GM23248 (cell line): ENCODE measurements around the gene FOXB1. TPM values are rescaled to one million over a fixed set of nuclear protein-coding genes. Genes with fewer than 3 reads are reported as not detected.
A peak's percentile ranks its signal among the peaks of the same experiment; 100 is the strongest.

Experiments used
- DNase-seq: peaks from one replicate; pipeline ENCODE4 v3.0.0-alpha.2; 2015
- H2AFZ ChIP-seq: fragments of 200-600 bp; sonication (generic); 2 replicates; pipeline ENCODE4 v1.6.1; 2016; ENCODE audit warnings: antibody characterized with exemption
- H3F3A ChIP-seq: fragments of 200-600 bp; sonication (generic); 2 replicates; pipeline ENCODE4 v1.6.1; 2016; ENCODE audit warnings: mild to moderate bottlenecking, antibody characterized with exemption, mixed run types; ENCODE audit not compliant: insufficient read depth
- H3K27ac ChIP-seq: fragments of 200-600 bp; sonication (generic); 2 replicates; pipeline ENCODE4 v1.5.1; 2016; ENCODE audit warnings: mild to moderate bottlenecking
- H3K27me3 ChIP-seq: fragments of 200-600 bp; sonication (generic); replicated peaks from 2 replicates; pipeline ENCODE4 v1.6.1; 2016; ENCODE audit warnings: mild to moderate bottlenecking; ENCODE audit not compliant: insufficient read depth
- H3K36me3 ChIP-seq: fragments of 200-600 bp; sonication (generic); 2 replicates; pipeline ENCODE4 v1.6.1; 2016; ENCODE audit warnings: low read depth, mild to moderate bottlenecking
- H3K4me1 ChIP-seq: fragments of 200-600 bp; sonication (generic); 2 replicates; pipeline ENCODE4 v1.6.1; 2016; ENCODE audit warnings: mild to moderate bottlenecking; ENCODE audit not compliant: insufficient read depth
- H3K4me2 ChIP-seq: fragments of 200-600 bp; sonication (generic); one replicate; pipeline ENCODE4 v1.6.1; 2016; ENCODE audit warnings: mild to moderate bottlenecking; ENCODE audit not compliant: unreplicated experiment
- H3K4me3 ChIP-seq: fragments of 200-600 bp; sonication (generic); 2 replicates; pipeline ENCODE4 v1.5.1; 2016; ENCODE audit warnings: mild to moderate bottlenecking
- H3K79me2 ChIP-seq: fragments of 200-600 bp; sonication (generic); 2 replicates; pipeline ENCODE4 v1.6.1; 2016; ENCODE audit warnings: mild to moderate bottlenecking; ENCODE audit not compliant: insufficient read depth
- H3K9ac ChIP-seq: fragments of 200-600 bp; sonication (generic); 2 replicates; pipeline ENCODE4 v1.6.1; 2016; ENCODE audit warnings: mild to moderate bottlenecking
- H3K9me2 ChIP-seq: fragments of 200-600 bp; sonication (generic); 2 replicates; pipeline ENCODE4 v1.6.1; 2016; ENCODE audit warnings: mixed run types, mild to moderate bottlenecking, moderate library complexity; ENCODE audit not compliant: insufficient read depth
- H3K9me3 ChIP-seq: fragments of 200-600 bp; sonication (generic); one replicate; pipeline ENCODE4 v1.6.1; 2017; ENCODE audit warnings: low read depth
- H4K20me1 ChIP-seq: fragments of 200-600 bp; sonication (generic); 2 replicates; pipeline ENCODE4 v1.6.0; 2016; ENCODE audit not compliant: insufficient read depth
- EZH2 ChIP-seq: fragments of 200-600 bp; sonication (generic); IDR thresholded peaks from 2 replicates; pipeline ENCODE4 v1.6.1; 2018; ENCODE audit warnings: antibody characterized with exemption, mild to moderate bottlenecking; ENCODE audit not compliant: insufficient read depth, poor library complexity, severe bottlenecking
- EZH2phosphoT487 ChIP-seq: fragments of 200-600 bp; sonication (generic); IDR thresholded peaks from 2 replicates; pipeline ENCODE4 v1.6.1; 2018; ENCODE audit warnings: antibody characterized with exemption, moderate library complexity, mild to moderate bottlenecking, low read depth; ENCODE audit not compliant: insufficient read depth
- WGBS, 2 experiments: methylation state at CpG; one replicate each; pipeline ENCODE4 v1.1.6; 2015 to 2017; ENCODE audit warnings: low lambda C conversion rate in 2 of 2, low coverage in 1 of 2; ENCODE audit errors: missing lambda C conversion rate in 2 of 2; 5-methylcytosine and 5-hydroxymethylcytosine counted together
- in situ Hi-C: fragments of 300-500 bp; cut with MboI; formaldehyde crosslinking; loops from 2 replicates; pipeline ENCODE4 v1.15.0; 2020
- polyA plus RNA-seq: library from polyadenylated mRNA; unstranded; fragments of >200 nt; fragmentation: Nextera tagmentation; extraction: Ambion mirVana; gene quantifications from 2 replicates; pipeline ENCODE4 v1.2.1, GENCODE V29; 2016
- total RNA-seq: library from RNA; depleted of rRNA; stranded (reverse); fragments of >200 nt; shearing (Covaris generic); gene quantifications from 2 replicates; pipeline ENCODE4 v1.2.3, GENCODE V29; 2014; rRNA removed

FOXB1 gene
- total RNA-seq (not detected in 2 replicates), polyA plus RNA-seq (not detected in 2 replicates)

- H3F3A ChIP-seq: no peaks in the 10 kb centered on the region
- no peak within 1 kb of the TSS for H3K27ac ChIP-seq
- DNase-seq: no peak
- in situ Hi-C loops: no loop called here
- H3K4me1 ChIP-seq: no peaks in the 10 kb centered on the region
- peaks cover 97% of the 10 kb centered on the region for H3K27me3 ChIP-seq
- H3K79me2 ChIP-seq: no peaks in the 10 kb centered on the region
- no peaks in the 10 kb centered on the region for H3K9me2 ChIP-seq
- H3K4me3 ChIP-seq: no peak within 1 kb of the TSS
- WGBS, 2 experiments: 12 to 14% methylated on average over 55 to 80 of the region's 84 CpGs
- no peak within 1 kb of the TSS for H3K9ac ChIP-seq
- TF ChIP-seq EZH2 (peak; percentile 59), EZH2phosphoT487 (no peak)
- H3K9me3 ChIP-seq: no peaks in the 10 kb centered on the region
- no peaks in the 10 kb centered on the region for H4K20me1 ChIP-seq
- no peak within 1 kb of the TSS for H2AFZ ChIP-seq
- no peak within 1 kb of the TSS for H3K4me2 ChIP-seq
- H3K36me3 ChIP-seq: no peaks in the 10 kb centered on the region
Observed at GRCh38 chr15:60004009-60004845, at the start of gene FOXB1. TSS of gene FOXB1 (plus strand) at chr15:60004311. CDS start at chr15:60004964, 653 bp downstream.

GRCh38 chr15:59958288-59958687 is 45.8 kb upstream of the FOXB1 start:
- H3K79me2 ChIP-seq: no peaks in the 10 kb centered on the region
- no peaks in the 10 kb centered on the region for H3K9me2 ChIP-seq
- in situ Hi-C loops: no loop called here
- H3K36me3 ChIP-seq: no peaks in the 10 kb centered on the region
- H3K27ac ChIP-seq: no peak overlapping the region
- no peak overlapping the region for H3K9ac ChIP-seq
- TF ChIP-seq EZH2phosphoT487 (no peak), EZH2 (no peak)
- no peaks in the 10 kb centered on the region for H4K20me1 ChIP-seq
- H3F3A ChIP-seq: no peaks in the 10 kb centered on the region
- DNase-seq: no peak
- no peak overlapping the region for H3K4me2 ChIP-seq
- H3K27me3 ChIP-seq: no peaks in the 10 kb centered on the region
- no peak overlapping the region for H2AFZ ChIP-seq
- no peaks in the 10 kb centered on the region for H3K9me3 ChIP-seq
- H3K4me3 ChIP-seq: no peak overlapping the region
- no peaks in the 10 kb centered on the region for H3K4me1 ChIP-seq

- Histone ChIP-seq H3K4me1 (no peaks in the 10 kb centered on the region), H3K4me3 (no peak overlapping the region), H3K9me3 (no peaks in the 10 kb centered on the region), H3K27me3 (no peaks in the 10 kb centered on the region), H3K9me2 (no peaks in the 10 kb centered on the region), H3K79me2 (no peaks in the 10 kb centered on the region), H4K20me1 (no peaks in the 10 kb centered on the region), H2AFZ (no peak overlapping the region), H3K9ac (no peak overlapping the region), H3K36me3 (no peaks in the 10 kb centered on the region), H3K27ac (no peak overlapping the region), H3F3A (no peaks in the 10 kb centered on the region), H3K4me2 (no peak overlapping the region)
- no peak for TF ChIP-seq EZH2phosphoT487
- no peak for TF ChIP-seq EZH2
- no peak for DNase-seq
- in situ Hi-C loops: no loop called here
Observed at GRCh38 chr15:59960318-59960717, 43.8 kb upstream of the FOXB1 start.

- Histone ChIP-seq H3K27ac (no peak overlapping the region), H3K36me3 (no peaks in the 10 kb centered on the region), H3K79me2 (no peaks in the 10 kb centered on the region), H3K4me3 (no peak overlapping the region), H3K4me1 (no peaks in the 10 kb centered on the region), H3K9ac (no peak overlapping the region), H3K9me2 (no peaks in the 10 kb centered on the region), H4K20me1 (no peaks in the 10 kb centered on the region), H2AFZ (no peak overlapping the region), H3K27me3 (no peaks in the 10 kb centered on the region), H3K4me2 (no peak overlapping the region), H3K9me3 (no peaks in the 10 kb centered on the region), H3F3A (no peaks in the 10 kb centered on the region)
- no peak for DNase-seq
- no peak for TF ChIP-seq EZH2
- TF ChIP-seq EZH2phosphoT487: no peak
- 0 to 11% methylated on average over 1 of the region's 1 CpG for WGBS, 2 experiments
- in situ Hi-C loops: no loop called here
Observed at GRCh38 chr15:59963322-59963721, 40.8 kb upstream of the FOXB1 start.

- no peak overlapping the region for H3K4me2 ChIP-seq
- in situ Hi-C loops: no loop called here
- no peaks in the 10 kb centered on the region for H3F3A ChIP-seq
- no peaks in the 10 kb centered on the region for H3K9me3 ChIP-seq
- no peaks in the 10 kb centered on the region for H3K79me2 ChIP-seq
- H3K4me1 ChIP-seq: no peaks in the 10 kb centered on the region
- TF ChIP-seq EZH2 (no peak), EZH2phosphoT487 (no peak)
- no peak overlapping the region for H3K4me3 ChIP-seq
- H3K27ac ChIP-seq: no peak overlapping the region
- H3K9me2 ChIP-seq: no peaks in the 10 kb centered on the region
- H3K9ac ChIP-seq: no peak overlapping the region
- H3K27me3 ChIP-seq: no peaks in the 10 kb centered on the region
- no peak overlapping the region for H2AFZ ChIP-seq
- no peak for DNase-seq
- H3K36me3 ChIP-seq: no peaks in the 10 kb centered on the region
- no peaks in the 10 kb centered on the region for H4K20me1 ChIP-seq
Observed at GRCh38 chr15:59963925-59964324, 40.2 kb upstream of the FOXB1 start.
